ENCODE measurements around the gene ARGLU1.
A peak's percentile ranks its signal among the peaks of the same experiment; 100 is the strongest.
"Not testable (repeated sequence)": the region's sequence is repeated elsewhere in the genome, so short reads cannot be mapped to it uniquely, and the experiment has no call there.

The ARGLU1 gene, protein sequence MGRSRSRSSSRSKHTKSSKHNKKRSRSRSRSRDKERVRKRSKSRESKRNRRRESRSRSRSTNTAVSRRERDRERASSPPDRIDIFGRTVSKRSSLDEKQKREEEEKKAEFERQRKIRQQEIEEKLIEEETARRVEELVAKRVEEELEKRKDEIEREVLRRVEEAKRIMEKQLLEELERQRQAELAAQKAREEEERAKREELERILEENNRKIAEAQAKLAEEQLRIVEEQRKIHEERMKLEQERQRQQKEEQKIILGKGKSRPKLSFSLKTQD

DNA sequence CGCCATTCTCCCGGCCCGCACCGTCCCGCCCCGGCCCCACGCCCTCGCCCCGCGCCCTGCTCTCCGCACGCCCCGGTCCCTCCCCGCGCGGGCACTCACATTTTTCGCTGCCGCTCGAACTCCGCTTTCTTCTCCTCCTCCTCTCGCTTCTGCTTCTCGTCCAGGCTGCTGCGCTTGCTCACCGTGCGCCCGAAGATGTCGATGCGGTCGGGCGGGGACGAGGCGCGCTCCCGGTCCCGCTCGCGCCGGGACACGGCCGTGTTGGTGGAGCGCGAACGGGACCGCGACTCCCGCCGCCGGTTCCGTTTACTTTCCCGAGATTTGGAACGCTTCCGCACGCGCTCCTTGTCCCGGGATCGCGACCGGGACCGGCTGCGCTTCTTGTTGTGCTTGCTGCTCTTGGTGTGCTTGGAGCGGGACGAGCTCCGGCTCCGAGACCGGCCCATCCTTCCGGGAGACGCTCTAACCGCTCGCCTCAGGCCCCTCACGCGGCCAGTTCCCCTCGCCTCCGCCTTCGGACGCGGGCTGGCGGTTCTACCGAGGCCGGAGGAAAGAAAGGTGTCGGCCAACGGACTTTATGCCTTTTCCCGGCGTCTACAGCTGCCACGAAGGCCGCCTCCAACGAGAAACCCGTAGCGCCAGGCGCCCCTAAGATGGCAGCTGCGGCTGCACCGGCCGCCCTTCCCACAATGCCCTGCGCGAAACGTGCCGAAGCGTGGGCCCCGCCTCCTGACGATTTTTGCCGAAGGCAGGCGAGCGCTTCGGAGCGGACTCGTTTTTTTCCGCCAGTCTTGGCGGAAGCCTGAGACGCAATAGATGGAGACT is at the start of gene ARGLU1:
Gene ARGLU1 (minus strand): TSS at position 664 of the 825 bp plus-strand sequence. CDS start 218 bp downstream, at position 446.
- DNase-seq, result peak; percentile 39

DNA sequence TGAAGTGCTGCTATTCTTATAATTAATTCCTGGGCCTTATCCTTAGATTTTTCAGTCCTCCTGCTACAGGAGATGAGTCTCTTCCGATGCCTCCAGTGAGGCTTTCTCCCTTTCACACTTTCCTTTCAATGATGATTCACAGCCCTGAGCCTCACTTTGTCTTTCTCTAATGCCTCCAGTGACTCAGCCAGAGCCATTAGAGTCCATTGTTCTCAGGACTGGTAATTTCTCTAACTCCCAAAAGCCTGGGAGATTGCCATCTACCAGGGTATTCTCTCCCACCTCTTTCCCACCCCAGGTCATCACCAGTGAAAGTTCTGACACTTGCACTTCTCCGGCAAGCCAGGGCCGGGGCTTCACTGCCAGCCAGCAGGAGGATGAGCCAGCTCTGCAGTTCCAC is 49.6 kb upstream of the ARGLU1 start:
- DNase-seq, result no peak

DNA sequence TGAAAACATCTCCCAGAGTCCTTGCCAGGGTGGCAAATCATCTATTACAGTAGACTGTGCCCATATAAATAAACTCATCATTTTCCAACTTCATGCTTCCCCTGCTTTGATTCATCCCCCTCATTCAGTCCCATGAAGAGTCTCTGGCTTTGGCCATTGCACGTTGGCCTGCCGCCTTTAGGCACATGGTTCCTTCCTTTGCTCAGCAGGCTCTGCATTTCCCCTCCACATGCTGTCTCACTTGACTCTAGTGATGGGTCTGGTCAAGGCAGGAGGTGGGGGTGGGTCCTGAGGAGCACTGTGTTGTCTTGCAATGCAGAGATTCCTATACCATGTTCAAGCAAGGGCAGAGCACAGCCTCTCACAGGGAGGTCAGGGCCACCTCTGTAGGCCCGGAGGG is 48.8 kb upstream of the ARGLU1 start:
- DNase-seq, result no peak

DNA sequence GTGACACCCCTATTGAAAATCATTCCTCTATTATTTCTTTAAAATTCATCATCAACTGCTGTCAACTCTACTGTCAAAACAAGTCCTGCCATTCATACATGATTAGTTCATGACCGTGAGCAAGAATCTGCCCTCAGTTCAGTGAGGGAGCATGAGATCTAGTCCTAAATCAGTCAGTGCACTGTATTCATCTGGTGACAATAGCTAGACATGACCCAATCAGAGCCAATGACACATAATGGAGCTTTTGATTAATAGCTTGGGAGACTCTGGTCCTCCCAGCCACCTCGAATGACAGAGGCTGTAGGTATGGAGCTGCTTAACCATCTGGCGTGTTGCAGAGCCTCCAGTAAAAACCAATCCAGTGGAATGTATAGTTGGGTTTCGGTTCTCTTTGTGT is 46.9 kb upstream of the ARGLU1 start:
- no peak for DNase-seq

DNA sequence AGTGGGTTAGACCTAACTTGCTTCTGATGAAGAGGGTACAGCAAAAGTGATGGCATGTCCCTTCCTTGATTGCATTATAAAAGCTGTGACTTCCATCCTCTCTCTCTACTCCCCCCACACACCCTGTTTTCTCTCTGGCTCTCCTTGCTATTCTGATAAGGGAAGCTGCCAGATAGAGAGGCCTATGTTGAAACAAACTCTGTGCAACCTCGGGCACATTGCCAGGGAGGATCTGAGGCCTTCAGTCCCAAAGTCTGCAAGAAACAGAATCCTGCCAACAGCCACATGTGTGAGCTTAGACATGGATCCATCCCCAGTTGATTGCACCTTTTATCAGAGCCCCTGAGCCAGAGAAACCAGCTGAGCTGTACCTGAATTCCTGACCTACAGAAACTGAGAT is 44.8 kb upstream of the ARGLU1 start:
- no peak for DNase-seq

DNA sequence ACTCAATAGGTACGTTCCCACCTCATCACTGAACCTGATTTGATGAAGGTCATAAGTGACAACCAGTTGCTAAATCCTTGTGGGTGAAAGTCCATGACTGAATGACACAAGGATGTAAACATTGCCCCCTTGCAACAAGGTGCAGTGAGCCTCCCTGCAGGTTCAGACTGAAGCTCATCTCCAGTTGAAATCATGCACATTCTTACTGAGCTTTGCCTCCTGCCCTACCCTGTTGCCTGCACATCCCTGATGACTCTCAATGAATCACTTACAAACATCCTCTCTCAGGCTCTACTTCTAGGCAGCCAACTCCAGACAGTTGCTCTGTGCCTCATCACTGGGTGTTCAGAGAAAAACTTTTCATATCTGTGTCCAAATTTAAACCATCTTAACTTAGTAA is 42.5 kb upstream of the ARGLU1 start:
- DNase-seq, result no peak

DNA sequence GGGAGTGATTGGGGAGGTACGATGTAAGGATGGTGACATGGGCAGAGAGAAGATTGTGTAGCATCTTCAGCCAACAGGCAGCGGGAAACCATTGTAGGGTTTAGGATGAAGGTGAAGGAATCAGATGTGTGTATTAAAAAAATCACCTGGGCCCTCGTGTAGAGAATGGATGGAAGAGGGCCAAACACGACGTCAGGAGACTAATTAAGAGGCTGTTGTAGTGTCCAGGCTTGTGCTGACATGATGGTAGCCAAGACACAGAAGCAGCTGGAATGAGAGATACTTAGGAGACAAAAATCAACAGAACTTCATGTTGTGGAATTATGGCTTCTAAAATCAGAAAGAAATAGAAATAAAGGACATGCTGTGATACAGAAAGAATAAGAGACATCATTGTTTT is 41.2 kb upstream of the ARGLU1 start:
- DNase-seq, result no peak

DNA sequence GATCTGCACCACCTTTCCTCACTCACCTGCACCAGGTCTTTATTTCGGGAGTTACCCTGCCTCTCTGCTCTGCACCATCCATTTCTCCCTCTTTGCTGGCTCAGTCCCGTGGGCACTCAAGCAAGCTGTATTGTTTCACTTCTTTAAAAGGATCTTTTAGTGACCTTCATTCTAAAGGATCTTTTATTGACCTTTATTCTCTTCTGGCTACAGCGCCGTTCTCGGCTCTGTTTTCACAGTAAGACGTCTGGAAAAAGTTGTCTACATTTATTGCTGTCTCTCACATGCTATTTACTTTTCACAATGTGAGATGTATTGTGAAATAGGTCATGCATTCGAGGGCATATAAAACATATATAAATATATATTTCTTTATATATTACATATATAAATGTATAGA is 35.6 kb upstream of the ARGLU1 start:
- no peak for DNase-seq

DNA sequence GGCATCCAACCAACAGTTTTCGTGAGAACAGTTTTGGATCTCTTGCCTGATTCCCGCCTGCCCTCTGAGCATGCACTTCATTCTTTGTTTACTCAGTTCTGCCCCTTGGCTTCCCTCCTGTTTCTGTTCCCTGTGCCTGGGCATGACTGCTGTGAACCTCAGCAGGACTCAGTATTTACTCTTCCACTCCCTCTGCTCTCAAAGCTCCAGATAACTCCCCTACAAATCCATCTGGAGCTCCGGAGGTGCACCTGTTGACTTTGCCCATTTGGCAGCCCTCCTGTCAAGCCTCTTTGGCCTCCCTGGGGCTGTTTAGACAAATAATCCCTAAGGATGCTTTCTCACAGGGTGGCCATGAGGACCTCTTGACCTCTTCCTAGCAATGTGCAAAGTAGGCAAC is 34.2 kb upstream of the ARGLU1 start:
- DNase-seq, result no peak

DNA sequence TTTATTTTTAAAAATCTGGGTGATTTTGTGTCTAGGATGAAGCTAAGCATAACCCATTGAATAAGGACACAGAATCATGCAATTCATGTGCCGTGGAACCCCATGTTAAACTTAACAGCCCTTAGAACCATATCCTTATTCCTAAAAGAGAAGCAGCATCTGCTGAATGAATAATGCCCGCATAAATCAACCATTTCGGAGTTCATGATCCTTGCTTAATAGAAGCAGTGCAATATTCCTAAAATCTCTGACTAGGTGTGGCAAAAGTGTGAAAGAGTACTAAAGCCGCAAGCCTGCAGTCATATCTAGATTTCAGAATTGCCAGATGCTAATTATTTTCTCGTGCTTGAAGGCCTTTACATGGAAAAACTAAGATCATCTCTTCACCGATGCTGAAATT is 33.6 kb upstream of the ARGLU1 start:
- no peak for DNase-seq

DNA sequence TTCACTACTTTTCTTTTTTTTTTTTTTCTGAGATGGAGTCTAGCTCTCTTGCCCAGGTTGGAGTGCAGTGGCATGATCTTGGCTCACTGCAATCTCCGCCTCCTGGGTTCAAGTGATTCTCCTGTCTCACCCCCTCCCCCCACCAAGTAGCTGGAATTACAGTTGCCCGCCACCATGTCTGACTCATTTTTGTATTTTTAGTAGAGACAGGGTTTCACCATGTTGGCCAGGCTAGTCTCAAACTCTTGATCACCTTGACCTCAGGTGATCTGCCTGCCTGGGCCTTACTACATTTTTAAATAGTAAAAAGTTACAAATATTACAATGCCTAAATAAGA is 32.8 kb upstream of the ARGLU1 start:
- DNase-seq, result not testable (repeated sequence)

DNA sequence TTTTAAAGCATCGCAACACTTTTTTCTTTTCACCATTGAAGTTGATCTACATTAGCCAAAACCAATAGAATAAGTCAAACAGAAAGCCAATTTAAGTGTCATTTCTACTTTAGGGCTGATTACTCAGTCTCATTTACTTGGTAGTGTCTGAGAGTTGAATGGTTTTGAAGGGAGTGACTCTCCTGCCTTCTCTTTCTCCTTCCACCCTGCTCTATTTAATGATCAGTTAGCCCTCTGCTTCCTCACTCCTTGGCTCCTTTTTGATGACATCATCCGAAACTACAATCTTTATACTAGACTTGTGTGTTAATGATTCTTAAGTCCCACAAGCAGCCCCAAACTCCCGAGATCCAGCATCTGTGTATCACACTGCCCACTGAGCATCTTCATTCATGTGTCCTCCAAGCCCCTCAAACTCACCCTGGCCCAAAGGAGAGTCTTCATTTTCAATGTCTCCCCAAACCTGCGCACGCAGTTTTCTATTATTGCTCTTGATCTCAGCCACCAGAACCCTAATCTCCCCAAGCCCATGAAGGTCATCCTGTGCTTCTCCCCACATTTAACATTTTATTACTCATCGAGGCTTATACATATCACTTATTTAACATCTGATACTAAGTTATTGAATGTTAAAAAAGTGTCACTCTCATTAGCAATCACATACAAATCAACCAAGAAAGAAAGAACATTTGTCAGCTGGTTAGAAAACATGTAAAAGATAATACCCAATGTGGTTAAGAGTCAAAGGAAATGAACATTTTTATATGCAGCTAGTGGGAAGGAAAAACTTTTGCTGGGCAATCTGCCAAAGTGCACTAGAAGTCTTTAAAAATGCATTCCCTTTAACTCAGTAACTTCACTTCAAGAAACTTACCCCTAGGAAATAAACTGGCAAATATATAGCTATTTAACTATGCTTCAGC is 32.2 kb upstream of the ARGLU1 start:
- DNase-seq, result no peak

DNA sequence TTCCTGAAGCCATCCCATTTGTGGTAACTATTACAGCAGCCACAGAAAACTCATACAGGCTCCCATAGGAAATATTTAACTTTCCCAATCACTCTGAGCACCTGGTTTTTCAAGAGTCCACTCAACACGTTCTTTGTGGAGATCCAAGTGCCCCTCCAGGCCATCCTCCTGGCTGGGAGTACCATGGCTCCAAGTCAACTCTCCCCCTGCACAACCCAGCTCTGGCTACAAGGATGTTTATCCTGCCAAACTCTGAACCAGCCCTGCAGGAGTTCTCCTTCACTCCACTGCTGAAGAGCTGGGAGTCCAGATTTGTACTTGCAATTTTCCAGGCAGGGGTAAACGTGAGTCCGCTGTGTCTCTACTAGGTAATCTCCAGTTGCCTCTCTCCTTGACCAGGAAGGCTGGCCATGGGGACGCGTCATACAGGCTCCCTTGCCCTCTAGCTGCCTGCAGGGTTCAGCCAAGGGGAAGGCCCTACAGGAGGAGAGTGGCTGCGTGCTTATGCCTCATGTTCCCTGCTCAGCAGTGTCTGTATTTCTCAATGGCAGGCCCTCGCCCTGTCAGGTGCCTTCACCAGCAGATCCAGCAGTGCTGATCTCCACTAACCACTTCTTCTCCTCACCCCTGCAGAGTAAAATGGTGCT is 29.9 kb upstream of the ARGLU1 start:
- no peak for DNase-seq

DNA sequence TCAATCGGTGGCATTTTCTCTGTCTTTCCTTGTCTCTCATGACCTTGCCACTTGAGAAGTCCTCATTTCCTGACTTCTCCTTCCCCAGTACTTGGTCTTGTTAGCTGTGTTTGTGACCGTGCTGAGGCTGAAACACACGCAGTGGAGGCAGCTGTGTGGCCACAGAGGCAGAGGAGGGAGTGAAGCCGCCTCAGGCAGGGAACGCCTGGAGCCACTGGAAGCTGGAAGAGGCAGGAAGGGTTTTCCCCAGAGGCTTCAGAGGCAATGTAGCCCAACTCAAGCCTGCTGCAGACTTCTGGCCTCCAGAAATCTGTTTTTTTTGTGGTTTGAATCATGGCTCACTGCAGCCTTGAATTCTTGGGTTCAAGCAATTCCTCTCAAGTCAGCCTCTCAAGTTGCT is 29.2 kb upstream of the ARGLU1 start:
- no peak for DNase-seq

DNA sequence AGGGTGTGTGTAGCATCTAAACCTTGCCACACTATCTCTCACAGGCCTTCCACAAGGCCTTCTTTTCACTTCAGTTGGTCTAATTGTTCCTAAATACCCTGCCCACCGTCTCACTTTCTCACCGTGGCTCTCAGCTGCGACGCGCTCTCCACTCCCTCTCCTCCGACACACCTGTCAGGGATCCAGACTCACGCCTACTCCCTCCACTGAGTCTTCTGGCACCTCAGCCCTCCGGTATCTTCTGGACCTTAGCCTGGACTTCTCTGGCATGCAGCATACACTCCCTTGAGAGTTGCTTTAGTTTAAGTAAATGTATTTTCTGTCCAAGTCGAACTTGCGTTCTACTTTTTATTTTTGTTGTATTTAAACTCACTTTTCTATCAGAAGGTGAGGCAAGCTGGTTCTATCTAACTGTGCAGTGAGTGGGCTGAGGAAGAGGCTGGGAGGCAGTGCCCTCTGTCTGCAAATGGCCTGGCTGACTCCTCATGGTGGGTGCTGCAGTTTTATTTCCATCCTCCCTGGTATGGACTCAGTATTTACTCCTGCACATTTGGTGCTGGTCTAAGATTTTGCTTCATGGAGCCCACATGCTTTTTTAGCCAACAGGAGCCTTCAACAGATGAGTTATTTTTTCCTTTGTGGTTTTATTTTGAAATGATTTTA is 28.5 kb upstream of the ARGLU1 start:
- DNase-seq, result no peak

DNA sequence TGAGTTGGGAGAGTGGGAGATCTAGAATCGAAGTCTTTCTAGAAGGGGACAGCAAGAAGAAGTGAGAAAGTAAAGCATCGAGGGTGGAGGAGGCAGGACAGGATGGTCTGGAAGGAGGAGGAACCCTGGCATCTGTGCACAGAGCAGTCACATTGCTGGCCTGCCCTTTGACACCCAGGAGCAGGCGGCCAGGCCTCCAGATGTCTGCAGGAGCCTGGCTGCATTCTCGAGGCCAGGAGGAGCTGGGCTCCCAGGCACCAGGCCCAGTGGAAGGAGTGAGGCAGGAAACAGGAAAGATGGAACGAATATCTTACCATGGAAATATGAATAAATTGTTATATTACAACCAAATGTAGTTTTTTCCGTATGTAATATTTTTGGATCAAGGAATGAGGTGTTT is 27.7 kb upstream of the ARGLU1 start:
- DNase-seq, result no peak

DNA sequence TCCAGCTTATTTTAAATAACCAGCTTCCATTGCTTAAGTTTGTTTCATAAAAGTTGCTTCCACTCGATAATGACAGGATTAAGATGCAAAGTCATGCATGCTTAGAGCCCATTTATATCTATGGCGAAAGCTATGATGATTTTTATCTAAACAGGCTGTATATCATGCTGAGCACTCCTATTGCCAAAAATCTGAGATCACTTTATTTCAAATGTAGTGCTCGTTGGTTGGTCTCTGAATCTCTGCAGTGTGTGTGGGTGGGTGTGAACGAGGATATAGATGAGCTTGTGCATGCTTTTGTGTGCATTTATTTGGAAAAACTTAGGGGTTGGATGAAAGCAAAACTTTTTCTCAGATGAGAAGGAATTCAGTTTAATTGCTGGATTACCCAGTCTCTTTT is 27.0 kb upstream of the ARGLU1 start:
- DNase-seq, result no peak

DNA sequence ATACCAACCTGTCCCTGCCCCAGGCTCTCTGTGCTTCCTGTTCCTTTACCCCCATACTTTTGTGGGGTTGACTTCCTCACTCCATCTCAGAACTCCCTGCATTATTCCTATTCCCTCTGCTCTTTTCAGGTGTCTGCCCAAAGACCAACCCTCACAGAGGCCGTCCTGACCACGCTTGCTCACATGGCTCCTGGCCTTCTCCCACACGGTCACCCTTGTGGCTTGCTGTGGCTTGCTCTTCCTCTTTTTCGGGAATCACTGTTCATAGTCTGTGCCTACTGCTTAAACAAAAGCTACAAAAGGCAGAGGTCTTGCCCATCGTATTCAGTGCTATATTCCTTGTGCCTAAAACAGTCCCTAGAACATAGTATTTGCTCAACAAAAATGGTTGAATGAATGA is 25.2 kb upstream of the ARGLU1 start:
- DNase-seq, result no peak

DNA sequence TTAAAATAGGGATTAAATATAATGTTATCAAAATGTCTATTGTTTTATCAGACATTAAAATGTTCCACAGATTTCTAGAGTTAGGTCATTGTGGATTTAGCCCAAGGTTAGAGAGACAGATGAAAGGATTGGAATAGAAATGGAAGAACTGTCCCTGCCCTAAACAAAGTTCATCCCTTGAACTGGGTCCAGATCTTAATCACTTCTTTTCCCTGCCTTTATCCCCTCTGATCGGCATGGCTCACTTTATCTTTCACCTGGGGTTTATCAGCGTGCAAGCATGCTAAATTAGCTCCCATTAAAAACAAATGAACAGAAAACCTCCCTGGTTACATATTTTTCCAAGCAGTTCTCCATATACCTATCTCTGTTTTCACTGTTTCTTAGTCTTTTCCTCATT is 23.4 kb upstream of the ARGLU1 start:
- DNase-seq, result no peak

DNA sequence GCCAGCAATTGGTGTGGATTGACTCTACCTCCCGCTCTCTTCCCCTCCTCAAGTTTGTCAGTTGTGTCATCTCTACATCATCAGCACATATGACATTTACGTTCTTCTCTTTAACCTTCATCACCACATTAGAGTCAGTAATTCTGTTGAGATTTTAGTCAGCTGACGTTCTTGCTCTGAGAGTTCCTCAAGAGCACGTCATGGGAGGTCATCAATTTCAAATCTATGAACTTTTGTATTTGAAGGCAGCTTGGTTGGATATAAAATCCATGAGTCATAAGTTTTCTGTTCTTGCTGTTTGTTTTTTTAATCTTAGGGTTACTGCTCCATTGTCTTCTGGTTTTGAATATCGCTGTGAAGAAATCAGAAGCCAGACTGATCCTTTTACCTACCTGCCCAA is 21.8 kb upstream of the ARGLU1 start:
- DNase-seq, result no peak

DNA sequence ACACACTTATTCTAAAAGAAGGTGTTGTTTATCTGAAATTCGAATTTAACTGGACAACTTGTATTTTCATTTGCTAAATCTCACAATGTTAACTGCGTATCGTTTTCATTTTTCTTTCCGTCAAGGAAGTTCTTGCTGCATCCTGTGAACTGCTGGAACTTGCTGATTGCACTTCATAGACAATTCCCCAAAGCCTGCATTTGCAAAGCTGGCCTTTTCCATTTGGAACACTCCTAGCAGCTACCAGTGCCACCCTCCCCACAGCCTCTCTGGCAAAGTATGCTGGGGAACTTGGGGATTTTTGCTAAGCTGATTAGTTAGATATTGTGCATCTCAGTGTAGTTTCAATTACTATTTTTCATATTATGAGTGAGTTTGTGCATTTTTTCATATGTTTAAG is 20.4 kb upstream of the ARGLU1 start:
- DNase-seq, result no peak

DNA sequence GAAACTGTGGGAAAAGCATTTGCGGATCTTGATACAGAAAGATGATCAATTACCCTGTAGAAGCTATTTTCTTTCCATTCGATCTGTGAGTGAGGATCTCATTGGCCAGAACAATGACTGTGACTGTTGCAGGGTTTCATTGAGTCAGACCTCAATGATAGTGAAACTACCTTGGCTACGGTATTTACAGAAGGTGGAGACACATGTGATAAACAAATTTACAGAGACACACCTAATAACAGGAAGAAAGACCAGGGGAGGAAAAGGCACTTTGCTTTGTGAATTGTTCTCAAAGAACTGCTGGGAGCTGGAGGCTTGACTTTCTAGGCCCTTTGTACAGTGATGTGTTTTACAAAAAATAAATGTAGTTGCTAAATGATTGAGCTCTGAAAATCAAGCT is 19.9 kb upstream of the ARGLU1 start:
- DNase-seq, result no peak

All from NCI-H524 treated with DMSO at 0.1 percent for 48 hours (cell line).